CD4-positive, alpha-beta T cell treated with Interleukin-2 at 100 ng/mL for 4 hours (primary cell): ENCODE results near the gene ZNF133.
"Not testable (repeated sequence)": the region's sequence is repeated elsewhere in the genome, so short reads cannot be mapped to it uniquely, and the experiment has no call there.

Source experiments
- DNase-seq: peaks from one replicate; pipeline ENCODE4 v3.0.0-alpha.2; 2020; ENCODE audit warnings: low spot score

ZNF133 gene

DNA sequence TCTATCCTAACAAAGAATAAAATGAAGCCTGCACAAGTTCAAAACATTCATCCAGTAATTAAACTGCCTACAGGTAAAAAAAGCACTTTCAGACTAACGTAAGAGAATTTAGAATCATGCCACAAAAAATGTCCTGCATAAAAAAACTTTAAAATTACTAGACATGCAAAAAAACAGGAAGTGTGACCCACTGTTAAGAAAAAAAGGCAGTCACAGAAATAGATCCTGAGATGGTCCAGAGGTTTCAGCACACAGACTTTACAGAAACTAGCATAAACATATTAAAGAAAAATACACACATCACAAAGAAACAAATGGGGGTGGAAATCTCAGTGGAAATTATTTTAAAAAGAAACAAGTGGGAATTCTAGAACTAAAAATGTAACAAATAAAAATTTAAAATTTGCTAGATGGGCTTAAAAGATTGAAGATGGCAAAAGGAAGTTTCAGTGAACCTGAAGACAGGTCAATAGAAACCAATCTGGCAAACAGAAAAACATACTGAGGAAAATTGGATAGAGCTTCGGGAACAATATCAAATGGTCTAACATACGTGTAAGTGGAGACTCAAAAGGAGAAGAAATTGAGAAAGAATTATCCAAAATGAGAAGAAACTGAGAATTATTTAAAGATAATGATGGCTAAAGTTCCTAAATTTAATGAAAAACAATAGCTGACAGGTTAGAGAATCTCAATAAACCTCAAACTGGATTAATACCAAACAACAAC is 3.4 kb upstream of the ZNF133 start:
- no peak for DNase-seq

DNA sequence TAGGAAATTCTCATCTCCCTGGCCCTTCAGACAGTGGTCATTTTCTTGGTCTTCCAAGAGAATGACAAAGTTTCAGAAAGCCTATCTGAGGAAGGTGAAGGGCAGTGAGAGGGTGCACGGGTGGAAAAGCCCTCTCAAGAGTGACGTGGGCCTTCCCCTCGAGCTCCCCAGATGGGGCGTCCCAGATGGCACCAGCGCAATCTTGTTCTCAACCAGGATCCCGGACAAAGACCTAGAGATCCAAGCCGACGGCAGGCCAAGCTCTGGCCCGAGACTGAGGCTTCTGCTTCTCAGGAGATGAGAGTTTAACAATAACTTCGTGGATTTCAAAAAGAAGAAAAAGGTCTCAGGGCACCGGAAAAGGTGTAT is 797 bp upstream of the ZNF133 start:
- no peak for DNase-seq

DNA sequence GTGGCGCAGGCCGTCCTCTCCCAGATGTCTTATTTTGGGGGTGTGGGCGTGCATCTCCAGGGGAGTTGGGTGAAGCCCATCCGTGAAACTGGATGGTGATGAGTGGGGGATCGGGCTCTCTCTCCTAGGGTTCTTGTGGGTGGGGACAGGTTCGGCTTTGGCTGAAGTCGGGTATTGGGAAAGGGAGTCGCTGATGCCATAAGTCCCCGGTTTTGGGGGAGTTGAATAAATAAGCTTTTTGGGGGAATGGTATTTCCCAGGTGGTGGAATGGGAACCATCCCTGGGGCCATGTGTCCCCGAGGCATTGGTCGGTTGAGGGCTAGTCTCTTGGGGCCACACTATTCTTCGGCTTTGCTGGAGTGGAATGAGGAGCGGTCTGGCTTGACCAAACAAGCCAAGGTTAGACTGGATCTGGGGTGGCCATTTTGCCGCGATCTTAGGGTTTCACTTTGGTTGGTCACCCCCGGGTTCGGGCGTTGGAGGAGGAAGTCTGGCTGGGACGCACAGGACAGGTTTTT is 481 bp downstream of the ZNF133 start:
- DNase-seq = no peak

DNA sequence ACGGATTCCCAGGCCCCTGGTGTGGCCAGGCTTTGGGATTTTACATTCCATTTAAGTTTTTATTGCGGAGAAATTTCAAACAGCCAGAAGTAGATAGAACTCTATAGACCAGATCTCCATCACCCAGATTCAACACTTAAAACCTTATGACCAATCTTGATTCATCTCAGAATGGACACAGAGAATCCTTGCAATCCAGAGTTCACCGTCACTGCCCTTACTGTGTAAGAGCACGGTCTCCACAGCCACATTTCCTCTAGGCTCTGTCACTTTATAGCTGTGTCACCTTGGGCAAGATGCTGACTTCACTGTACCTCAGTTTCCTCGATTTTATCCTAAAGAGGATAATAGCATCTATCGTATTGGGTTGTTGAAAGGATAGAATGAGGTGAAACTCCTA is 979 bp downstream of the ZNF133 start:
- DNase-seq = no peak

DNA sequence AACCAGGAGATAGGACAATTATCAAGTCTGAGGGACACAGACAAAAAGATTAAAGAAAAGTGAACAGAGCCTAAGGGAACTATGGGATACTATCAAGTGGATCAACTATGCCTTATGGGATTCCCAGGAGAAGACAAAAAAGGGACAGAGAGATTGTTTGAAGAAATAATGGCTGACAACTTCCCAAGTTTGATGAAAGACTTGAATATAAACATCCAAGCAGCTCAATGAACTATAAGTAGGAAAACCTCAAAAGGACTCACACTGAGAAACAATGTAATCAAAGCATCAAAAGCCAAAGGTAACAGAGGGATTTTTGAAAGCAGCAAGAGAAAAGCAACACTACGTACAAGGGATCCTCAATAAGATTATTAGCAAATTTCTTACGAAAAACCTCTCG is 11.0 kb downstream of the ZNF133 start:
- no peak for DNase-seq

DNA sequence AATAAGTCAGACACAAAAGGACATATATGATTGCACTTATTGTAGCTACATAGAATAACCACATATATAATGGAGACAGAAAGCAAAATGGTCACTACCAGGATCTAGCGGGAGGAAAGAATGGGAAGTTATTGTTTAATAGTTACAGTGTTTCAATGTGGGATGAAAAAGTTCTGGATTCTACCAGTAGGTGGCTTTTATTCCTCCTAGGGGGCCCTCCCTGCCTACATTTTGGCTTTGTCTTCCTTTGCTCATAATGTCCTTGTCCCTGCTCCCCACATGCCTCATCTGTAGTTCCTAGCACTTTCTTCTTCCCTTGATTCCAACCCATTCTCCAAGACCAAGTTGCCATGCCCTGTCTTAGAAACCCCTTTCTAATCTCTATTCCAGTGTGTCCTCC is 16.3 kb downstream of the ZNF133 start:
- DNase-seq = no peak

DNA sequence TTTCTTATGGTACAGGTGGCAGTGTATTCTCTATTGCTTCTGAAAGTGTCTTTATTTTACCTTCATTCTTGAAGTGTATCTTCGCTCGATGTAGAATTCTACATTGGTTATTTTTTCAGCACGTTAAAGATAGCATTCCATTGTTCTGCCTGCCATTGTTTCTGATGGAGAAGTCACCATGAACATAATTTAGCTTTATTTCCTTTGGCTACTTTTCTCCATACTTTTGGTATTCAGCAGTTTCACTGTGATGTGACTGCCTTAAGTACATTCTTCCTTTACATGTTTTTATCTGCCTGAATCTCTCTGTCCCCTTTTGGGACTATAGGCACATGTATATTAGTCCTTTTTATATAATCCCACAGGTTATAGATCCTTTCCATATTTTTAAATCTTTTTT is 19.0 kb downstream of the ZNF133 start:
- DNase-seq = no peak

DNA sequence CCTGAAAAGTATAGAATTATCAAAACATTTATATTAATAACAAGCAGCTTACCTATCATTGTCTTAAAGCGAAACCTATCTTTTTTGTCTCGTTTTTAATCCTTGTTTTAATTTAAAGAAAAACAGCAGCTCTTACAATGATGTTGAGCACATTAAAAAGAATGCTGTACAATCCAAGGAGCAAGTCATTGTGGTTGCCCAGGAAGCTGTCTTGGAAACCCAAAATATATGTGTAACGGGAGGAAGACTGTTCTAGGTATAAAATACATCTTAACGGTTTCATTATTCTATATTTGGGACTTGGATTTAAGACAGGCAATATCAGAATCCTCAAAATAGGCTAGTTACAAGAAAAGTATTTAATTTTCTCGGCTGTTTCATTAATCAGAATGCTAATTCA is 21.7 kb downstream of the ZNF133 start:
- no peak for DNase-seq

DNA sequence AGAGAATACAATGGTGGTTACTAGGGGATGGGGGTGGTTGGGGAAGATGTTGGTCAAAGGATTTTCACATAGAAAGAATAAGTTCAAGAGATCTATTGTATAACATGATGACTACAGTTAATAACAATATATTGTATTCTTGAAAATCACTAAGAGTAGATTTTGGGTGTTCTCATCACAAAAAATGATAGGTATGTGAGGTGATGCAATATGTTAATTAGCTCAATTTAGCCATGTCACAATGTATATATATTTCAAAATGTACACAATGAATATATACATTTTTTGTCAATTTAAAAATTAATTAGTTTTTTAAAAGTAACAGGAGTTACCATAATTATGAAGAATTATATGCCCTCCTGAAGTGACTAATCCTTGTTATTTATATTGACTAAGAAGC is 22.3 kb downstream of the ZNF133 start:
- no peak for DNase-seq

DNA sequence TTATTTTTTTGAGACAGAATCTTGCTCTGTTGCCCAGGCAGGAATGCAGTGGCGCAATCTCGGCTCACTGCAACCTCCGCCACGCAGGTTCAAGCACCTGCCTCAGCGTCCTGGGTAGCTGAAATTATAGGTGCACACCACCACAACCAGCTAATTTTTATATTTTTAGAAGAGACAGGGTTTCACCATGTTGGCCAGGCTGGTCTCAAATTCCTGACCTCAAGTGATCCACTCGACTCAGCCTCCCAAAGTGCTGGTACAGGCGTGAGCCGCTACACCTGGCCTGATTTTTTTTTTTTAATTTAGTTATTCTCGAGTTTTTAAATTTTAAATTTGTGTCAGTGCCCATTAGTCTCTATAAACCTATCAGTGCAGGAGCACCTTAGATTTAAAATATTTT is 24.4 kb downstream of the ZNF133 start:
- no peak for DNase-seq

DNA sequence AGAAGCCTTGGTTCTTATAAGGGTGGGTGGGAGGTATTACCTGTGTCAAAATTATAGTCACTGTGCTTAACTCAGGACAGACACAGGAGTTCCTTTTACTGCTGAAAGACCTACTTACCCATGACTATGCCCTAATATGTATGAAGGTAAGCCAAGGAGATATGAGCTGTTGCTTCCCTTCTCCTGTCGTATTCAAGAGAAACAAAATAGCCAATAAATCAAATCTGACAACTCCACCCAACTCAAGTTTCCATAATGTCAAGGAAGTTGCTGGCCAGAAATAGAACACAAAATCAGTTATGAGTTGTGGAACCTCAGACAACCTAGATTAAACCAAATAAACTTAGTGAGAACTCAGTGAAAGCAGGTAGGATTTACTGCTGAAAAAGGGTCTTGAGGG is 25.1 kb downstream of the ZNF133 start:
- DNase-seq = no peak

DNA sequence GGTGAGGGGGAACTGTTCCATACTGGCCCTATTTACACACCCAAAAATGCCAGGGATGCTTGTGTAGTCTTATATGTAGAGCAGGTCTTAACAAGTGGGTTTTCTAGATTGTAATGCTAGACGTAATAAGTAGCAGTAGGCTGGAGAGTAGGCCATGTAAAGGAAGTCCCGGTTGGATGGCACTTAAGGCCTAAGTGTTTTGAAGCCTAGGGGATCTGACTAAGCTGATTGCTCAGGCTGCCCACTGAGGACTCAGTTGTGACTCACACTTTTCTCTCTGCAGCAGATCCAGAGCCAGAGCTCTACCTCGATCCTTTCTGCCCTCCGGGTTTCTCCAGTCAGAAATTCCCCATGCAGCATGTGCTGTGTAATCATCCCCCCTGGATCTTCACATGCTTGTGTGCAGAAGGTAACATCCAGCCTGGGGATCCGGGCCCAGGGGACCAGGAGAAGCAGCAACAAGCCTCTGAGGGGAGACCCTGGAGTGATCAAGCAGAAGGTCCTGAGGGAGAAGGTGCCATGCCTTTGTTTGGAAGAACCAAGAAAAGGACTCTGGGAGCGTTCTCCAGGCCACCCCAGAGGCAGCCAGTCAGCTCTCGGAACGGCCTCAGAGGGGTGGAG is 26.6 kb downstream of the ZNF133 start:
- no peak for DNase-seq

DNA sequence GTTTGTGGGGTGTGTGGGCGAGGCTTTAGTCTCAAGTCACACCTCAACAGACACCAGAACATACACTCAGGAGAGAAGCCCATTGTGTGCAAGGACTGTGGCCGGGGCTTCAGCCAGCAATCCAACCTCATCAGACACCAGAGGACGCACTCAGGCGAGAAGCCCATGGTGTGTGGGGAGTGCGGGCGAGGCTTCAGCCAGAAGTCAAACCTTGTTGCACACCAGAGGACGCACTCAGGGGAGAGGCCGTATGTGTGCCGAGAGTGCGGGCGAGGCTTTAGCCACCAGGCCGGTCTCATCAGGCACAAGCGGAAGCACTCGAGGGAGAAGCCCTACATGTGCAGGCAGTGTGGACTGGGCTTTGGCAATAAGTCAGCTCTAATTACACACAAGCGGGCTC is 27.8 kb downstream of the ZNF133 start:
- DNase-seq = no peak

DNA sequence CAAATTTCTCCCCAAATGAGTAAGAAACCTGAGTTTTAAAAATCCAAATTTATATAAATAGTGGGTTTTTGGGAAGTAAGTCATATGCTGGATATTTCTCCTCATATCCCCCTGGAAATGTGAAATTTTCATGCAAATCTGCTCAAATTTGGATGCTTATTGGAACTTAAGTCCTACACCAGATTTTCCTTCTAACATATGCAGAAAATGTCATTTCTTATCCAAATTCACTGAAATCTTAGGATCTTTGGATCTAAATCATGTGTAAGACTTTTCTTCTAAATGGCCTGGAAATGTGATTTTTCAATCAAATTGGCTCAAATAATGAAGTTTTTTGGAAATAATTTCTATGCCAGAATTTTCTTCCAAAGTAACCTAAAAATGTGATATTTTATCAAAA is 33.0 kb downstream of the ZNF133 start:
- DNase-seq = no peak

DNA sequence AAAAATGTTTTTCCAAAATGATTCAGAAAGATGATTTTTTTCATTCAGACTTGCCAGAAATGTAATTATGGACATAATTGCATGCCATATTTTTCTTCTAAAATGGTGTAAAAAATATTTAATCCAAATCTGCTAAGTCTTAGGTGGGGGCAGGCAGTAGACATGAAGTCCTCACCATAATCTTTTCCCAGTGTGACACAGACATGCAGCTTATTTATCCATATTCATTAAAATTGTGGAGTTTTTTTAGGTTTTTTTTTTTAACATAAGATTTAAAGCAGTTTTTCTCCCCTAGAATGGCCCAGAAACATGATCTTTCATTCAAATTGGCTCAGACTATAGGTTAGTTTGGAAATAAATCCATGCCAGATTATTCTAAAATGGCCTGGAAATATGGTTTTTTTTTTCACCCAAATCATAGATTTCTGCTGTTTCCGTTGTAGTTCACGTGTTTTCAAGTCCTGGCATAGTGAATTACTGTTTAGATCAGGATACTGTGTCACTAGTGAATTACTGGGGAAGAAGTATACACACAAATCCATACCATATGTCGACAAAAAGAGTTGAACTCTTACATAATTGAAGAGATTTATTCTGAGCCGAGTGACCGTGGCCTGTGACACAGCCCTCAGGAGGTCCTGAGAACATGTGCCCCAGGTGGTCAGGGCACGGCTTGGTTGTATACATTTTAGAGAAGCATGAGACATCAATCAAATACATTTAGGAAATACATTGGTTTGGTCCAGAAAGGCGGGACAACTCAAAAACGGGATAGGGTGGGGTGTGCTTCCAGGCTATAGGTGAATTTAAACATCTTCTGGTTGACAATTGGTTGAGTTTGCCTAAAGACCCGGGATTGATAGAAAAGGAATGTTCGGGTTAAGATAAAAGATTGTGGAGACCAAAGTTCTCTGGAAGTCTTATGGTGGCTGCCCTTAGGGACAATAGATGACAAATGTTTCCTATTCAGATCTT is 33.9 kb downstream of the ZNF133 start:
- no peak for DNase-seq

DNA sequence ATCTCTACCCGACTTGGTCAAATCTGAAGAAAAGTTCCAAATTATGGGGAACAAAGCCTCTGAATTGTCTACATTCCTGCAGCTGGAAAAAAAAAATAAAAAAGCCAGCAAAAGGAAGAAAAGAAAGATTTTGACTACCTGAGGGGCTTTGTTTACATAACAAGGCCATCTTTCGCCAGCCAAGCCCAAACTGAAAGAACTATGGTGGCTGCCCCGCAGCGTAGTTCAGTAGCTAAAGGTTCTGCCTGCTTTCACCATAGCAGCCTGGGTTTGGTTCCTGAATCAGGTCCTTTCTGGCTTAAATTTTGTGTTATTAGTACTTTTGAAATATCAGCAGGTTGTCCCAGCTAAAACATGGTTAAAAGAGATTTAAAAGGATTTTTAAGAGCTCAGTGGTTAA is 35.4 kb downstream of the ZNF133 start:
- DNase-seq = no peak

DNA sequence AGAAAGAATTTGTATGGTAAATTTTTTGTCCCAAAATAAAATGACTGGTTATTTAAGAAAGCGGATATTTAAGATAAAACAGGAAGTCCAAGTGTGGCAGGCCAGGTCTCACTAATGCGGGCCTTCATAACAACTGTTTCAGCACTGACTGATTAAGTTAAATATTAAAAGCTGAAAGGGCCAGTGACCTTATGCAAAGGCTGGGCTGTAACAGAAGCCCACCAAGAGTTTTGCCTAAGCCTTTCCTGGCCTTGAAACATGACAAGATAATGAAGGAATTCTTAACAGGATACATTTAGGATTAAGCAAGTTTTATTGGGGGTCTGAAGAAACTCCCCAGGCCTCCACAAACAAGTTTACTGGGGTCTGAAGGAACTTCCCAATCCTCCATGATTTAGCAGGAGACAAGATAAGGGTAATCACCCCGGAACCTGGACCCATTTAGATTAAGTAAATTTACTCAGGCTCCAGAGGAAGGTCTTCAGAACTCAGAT is 36.3 kb downstream of the ZNF133 start:
- no peak for DNase-seq

DNA sequence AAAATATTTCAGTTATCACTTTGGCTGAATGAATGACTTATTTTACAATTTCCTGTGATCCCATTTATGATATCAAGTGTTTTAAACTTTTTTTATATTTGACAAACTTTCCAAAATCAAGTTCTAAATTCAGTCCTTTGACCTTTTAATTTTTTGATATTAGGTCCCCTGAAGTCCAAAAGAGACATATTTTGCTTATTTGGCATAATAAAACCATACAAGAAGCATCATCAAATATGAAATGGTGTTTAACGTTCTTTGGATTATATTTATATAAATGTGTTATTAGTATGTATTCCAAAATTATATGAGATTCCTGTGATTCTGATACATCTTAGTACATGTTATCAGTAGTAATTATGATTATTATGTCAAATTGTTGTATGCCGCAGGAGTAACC is 38.7 kb downstream of the ZNF133 start:
- DNase-seq = no peak

DNA sequence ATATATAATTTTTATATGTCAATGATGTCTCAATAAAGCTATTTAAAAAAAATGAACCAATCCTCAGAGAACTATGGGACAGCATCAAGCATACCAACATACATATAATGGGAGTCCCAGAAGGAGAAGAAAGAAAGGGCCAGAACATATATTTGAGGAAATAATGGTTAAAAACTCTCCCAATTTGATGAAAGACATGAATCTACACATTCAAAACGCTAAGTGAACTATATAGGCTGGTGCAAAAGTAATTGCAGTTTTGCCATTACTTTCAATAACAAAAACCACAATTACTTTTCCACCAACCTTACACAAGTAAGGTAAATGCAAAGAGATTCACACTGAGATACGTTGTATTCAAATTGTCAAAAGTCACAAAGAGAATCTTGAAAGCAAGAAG is 43.4 kb downstream of the ZNF133 start:
- no peak for DNase-seq

DNA sequence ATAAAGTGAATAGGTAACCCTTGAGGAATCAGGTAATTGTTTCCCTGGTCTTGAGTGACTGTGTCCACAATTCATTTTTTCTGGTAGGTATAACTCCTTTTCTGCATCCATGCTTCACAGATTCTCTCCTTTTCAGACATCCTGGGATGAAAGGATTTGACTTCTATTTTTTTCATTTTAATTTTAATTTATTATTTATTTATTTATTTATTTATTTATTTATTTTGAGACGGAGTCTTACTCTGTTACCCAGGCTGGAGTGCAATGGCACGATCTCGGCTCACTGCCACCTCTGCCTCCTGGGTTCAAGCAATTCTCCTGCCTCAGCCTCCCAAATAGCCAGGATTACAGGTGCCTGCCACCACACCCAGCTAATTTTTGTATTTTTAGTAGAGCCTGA is 61.4 kb downstream of the ZNF133 start:
- not testable (repeated sequence) for DNase-seq

DNA sequence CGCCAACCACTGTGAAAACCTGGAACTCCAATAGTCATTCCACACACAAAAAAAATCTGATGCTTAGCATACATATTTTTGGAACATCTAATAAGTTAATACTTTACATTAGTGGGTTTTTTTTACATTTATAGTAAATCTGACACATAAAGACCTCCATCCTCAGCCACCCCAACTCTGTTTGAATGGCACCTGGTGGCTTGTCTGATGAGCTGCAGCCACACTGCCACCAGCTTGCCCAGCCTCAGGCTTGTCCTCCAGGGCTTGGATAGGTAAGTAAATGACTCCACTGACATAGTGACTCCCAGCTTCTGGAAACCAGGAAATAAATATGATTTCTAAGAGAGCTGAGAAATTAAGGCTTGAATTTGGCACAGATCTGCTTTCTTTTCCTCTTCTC is 71.5 kb downstream of the ZNF133 start:
- DNase-seq = no peak

DNA sequence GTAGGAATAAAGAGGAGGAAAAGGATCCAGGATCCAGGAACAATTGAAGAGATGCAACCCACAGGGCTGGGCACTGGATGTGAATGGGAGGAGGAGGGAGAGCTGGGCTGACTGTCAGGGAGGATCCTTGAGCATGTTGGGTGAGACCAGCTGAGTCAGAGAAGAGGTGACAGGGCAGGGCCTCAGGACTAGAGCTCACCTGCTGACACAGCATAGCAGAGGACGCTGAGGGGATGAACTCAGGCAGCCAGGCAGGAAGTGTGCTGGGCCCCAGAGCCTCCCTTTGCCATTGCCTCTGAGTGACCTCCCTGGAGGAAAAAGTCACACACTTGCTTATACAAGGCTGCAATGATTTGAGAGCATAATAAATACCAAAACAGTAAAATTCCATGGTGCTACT is 72.3 kb downstream of the ZNF133 start:
- DNase-seq = no peak

DNA sequence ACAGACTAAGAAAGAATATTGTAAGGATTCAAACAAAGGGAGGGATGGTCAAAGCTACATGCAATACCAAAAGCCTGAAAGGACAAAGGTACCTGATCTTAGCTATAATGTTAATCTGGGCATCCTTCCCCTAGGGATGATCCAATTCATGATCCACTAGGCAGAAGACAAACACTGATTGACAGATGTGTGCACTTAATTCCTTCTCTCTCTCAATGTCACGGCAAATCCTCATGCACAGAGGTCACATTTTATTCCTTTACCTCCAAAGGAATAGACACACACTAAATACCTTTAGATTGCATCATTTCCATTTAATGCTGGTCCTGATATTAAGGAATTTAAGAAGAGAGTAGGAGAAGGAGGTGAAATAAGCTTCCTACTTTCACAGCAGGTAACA is 73.4 kb downstream of the ZNF133 start:
- no peak for DNase-seq
